Measurements from ENCODE around the gene PHKB. TPM values are rescaled to one million over a fixed set of nuclear protein-coding genes. Genes with fewer than 3 reads are reported as not detected.
A peak's percentile ranks its signal among the peaks of the same experiment; 100 is the strongest.

PHKB gene
- total RNA-seq, 1 experiment from 2014 or later = 87.4 TPM

DNA sequence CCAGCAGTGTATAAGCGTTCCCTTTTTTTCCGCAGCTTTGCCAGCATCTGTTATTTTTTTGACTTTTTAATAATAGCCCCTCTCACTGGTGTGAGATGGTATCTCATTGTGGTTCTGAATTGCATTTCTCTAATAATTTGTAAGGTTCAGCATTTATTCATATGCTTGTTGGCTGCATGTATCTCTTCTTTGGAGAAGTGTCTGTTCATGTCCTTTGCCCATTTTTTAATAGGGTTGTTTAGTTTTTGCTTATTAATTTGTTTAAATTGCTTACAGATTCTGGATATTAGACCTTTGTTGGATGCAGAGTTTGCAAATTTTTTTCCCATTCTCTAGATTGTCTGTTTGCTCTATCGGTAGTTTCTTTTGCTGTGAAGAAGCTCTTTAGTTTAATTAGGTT, 26.9 kb downstream of the PHKB start:
- Histone ChIP-seq H3K9me3 (ENCODE audit: low read length) (peaks cover 16% of the 10 kb centered on the region), H2AFZ (ENCODE audit: low read length) (no peak overlapping the region), H3K79me2 (ENCODE audit: low read length) (peaks cover 80% of the 10 kb centered on the region), H3K27ac (ENCODE audit: low read length) (no peak overlapping the region), H3K27me3 (ENCODE audit: low read length) (no peaks in the 10 kb centered on the region), H3K9me2 (replicated peaks; ENCODE audit: insufficient read depth, low read length) (no peaks in the 10 kb centered on the region), H3K9ac (ENCODE audit: low read length) (no peak overlapping the region), H3K36me3 (ENCODE audit: insufficient read depth, low read length) (peaks cover 19% of the 10 kb centered on the region; the same call in 1 of the 2 replicates), H4K20me1 (ENCODE audit: insufficient read depth, low read depth, low read length) (no peaks in the 10 kb centered on the region), H3K4me1 (ENCODE audit: low read length) (peaks cover 46% of the 10 kb centered on the region), H3K4me3 (ENCODE audit: low read length) (no peak overlapping the region), H3K4me2 (ENCODE audit: low read depth, low read length, poor library complexity, severe bottlenecking) (no peak overlapping the region)
- no peak for DNase-seq

GRCh38 chr16:47490471-47490870, 29.3 kb downstream of the PHKB start:
- Histone ChIP-seq H3K4me1 (ENCODE audit: low read length) (peaks cover 50% of the 10 kb centered on the region), H3K79me2 (ENCODE audit: low read length) (peaks cover 70% of the 10 kb centered on the region), H3K27ac (ENCODE audit: low read length) (peak overlapping the region; percentile 99), H3K9me3 (ENCODE audit: low read length) (peaks cover 16% of the 10 kb centered on the region), H3K4me3 (ENCODE audit: low read length) (no peak overlapping the region), H3K9me2 (replicated peaks; ENCODE audit: insufficient read depth, low read length) (no peaks in the 10 kb centered on the region), H3K9ac (ENCODE audit: low read length) (no peak overlapping the region), H3K27me3 (ENCODE audit: low read length) (no peaks in the 10 kb centered on the region), H2AFZ (ENCODE audit: low read length) (no peak overlapping the region), H3K4me2 (ENCODE audit: low read depth, low read length, poor library complexity, severe bottlenecking) (no peak overlapping the region), H3K36me3 (ENCODE audit: insufficient read depth, low read length) (peaks cover 19% of the 10 kb centered on the region; the same call in 1 of the 2 replicates), H4K20me1 (ENCODE audit: insufficient read depth, low read depth, low read length) (no peaks in the 10 kb centered on the region)
- no peak for DNase-seq

DNA sequence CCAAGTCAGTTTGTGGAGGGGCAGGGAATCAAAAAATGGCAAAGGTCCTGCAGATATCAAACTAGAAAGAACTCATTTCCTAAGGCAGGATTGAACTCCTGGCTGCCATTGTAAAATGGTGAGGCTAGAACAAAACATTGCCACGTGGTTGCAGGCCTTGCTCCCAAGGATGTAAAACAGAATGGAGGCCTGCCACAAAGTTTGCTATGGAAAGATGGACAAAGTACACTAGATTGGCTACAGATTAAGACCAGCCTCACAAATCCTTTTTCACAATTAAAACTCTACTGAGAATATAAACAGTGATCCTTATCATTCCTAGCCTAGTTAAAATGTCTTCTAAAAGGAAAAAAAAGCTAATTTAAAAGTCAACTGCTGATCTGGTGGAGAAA, 30.9 kb downstream of the PHKB start:
- H3K79me2 ChIP-seq (ENCODE audit: low read length) = peaks cover 69% of the 10 kb centered on the region
- no peaks in the 10 kb centered on the region for H3K9me2 ChIP-seq (replicated peaks; ENCODE audit: insufficient read depth, low read length)
- no peaks in the 10 kb centered on the region for H3K27me3 ChIP-seq (ENCODE audit: low read length)
- H3K9me3 ChIP-seq (ENCODE audit: low read length) = peaks cover 16% of the 10 kb centered on the region
- H3K4me3 ChIP-seq (ENCODE audit: low read length) = peak overlapping the region; percentile 65
- no peaks in the 10 kb centered on the region for H4K20me1 ChIP-seq (ENCODE audit: insufficient read depth, low read depth, low read length)
- H3K27ac ChIP-seq (ENCODE audit: low read length) = peak overlapping the region; percentile 99
- no peak overlapping the region for H2AFZ ChIP-seq (ENCODE audit: low read length)
- H3K4me1 ChIP-seq (ENCODE audit: low read length) = peaks cover 50% of the 10 kb centered on the region
- DNase-seq = no peak
- peaks cover 19% of the 10 kb centered on the region; the same call in 1 of the 2 replicates for H3K36me3 ChIP-seq (ENCODE audit: insufficient read depth, low read length)
- peak overlapping the region; percentile 83 for H3K4me2 ChIP-seq (ENCODE audit: low read depth, low read length, poor library complexity, severe bottlenecking)
- H3K9ac ChIP-seq (ENCODE audit: low read length) = peak overlapping the region; percentile 75

GRCh38 chr16:47492428-47493377, 31.6 kb downstream of the PHKB start:
- Histone ChIP-seq H4K20me1 (ENCODE audit: insufficient read depth, low read depth, low read length) (no peaks in the 10 kb centered on the region), H3K9me3 (ENCODE audit: low read length) (peaks cover 15% of the 10 kb centered on the region), H3K9me2 (replicated peaks; ENCODE audit: insufficient read depth, low read length) (no peaks in the 10 kb centered on the region), H3K79me2 (ENCODE audit: low read length) (peaks cover 65% of the 10 kb centered on the region), H2AFZ (ENCODE audit: low read length) (no peak overlapping the region), H3K4me2 (ENCODE audit: low read depth, low read length, poor library complexity, severe bottlenecking) (peak overlapping the region; percentile 83), H3K9ac (ENCODE audit: low read length) (peak overlapping the region; percentile 75), H3K4me3 (ENCODE audit: low read length) (peak overlapping the region; percentile 65), H3K4me1 (ENCODE audit: low read length) (peaks cover 50% of the 10 kb centered on the region), H3K27ac (ENCODE audit: low read length) (peak overlapping the region; percentile 99), H3K27me3 (ENCODE audit: low read length) (no peaks in the 10 kb centered on the region), H3K36me3 (ENCODE audit: insufficient read depth, low read length) (peaks cover 18% of the 10 kb centered on the region; the same call in 1 of the 2 replicates)
- DNase-seq = peak; percentile 94

DNA sequence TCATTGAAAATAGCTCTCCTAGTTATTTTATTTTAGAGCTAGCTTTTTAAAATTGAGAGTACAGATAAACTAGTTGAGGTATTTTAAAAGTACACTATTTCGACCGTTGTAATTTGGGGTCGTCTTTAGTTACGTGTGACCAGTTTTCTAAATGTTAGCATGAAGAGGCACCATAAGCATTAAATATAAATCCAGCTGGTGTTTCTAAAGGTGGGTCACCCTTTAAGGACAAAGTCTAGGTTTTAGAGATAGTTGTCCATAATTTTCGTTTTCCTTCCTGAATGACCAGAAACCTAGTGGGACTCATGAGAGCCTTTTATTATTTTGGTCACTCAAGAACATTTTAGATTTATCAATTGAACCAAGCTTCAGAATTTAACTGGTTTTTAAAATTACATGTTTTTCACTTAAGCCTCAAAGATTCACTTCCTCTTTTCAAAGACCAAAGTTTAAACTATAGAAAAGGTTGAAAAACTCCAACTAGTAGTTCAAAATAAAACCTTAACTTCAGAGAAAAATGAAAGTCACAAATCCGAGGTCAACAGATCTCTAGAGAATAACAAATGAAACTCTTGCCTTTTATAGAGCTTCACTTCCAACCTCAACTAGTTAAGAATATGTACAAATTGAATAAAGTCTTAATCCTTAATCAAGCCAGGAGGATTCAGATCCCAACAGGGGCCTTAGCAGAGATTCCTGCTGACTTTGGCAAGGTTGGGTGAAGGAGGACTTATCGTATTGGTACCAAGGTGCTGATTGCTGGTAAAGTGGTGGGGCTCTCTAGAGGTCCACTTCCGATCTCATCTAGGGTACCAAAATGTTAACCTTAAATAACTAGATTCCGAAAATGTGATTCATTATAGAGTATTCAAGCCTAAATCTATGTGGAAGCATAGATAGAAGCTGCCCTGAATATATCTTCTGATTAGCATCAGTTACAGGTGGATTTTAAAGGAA, 32.5 kb downstream of the PHKB start:
- Histone ChIP-seq H3K9me2 (replicated peaks; ENCODE audit: insufficient read depth, low read length) (no peaks in the 10 kb centered on the region), H3K27me3 (ENCODE audit: low read length) (no peaks in the 10 kb centered on the region), H3K4me1 (ENCODE audit: low read length) (peaks cover 50% of the 10 kb centered on the region), H3K4me2 (ENCODE audit: low read depth, low read length, poor library complexity, severe bottlenecking) (peak overlapping the region; percentile 83), H3K9me3 (ENCODE audit: low read length) (peaks cover 13% of the 10 kb centered on the region), H3K9ac (ENCODE audit: low read length) (peak overlapping the region; percentile 75), H4K20me1 (ENCODE audit: insufficient read depth, low read depth, low read length) (no peaks in the 10 kb centered on the region), H3K79me2 (ENCODE audit: low read length) (peaks cover 59% of the 10 kb centered on the region), H2AFZ (ENCODE audit: low read length) (0 out of 2 replicates have a peak overlapping the region, but pooled peaks have one; percentile 4), H3K36me3 (ENCODE audit: insufficient read depth, low read length) (peaks cover 14% of the 10 kb centered on the region; the same call in 1 of the 2 replicates), H3K4me3 (ENCODE audit: low read length) (peak overlapping the region; percentile 65), H3K27ac (ENCODE audit: low read length) (peak overlapping the region; percentile 99)
- DNase-seq = peak; percentile 82

DNA sequence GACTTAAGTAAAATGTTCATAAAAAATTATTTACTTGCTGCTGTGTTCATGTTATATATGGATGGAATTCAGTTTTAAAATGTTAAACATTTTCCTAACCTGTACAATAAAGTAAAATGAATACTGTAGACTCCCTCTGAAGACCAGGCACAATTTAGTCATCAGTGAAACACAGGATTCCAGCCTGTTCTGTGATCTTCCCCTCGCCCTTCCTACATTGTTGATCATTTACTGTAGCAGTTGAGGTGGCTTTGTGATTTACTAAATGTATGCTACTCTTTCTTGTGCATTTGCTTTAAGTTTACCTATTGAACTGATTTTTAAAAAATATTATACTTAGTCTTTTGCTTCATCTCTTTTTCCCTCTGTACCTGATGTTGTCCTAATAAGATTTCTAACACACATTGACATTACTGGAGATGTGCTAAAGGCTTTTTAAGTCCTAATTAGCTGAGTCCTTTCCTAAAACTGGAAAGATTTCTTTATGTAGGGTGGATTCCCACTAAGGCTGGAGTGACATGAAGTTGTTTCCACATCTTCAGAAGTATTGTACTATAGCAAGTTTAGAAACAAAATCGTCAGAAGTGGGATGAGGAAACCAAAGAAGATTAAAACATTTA, 38.1 kb downstream of the PHKB start:
- Histone ChIP-seq H3K4me1 (ENCODE audit: low read length) (peaks cover 16% of the 10 kb centered on the region), H3K4me2 (ENCODE audit: low read depth, low read length, poor library complexity, severe bottlenecking) (no peak overlapping the region), H3K9me3 (ENCODE audit: low read length) (no peaks in the 10 kb centered on the region), H3K9me2 (replicated peaks; ENCODE audit: insufficient read depth, low read length) (no peaks in the 10 kb centered on the region), H3K79me2 (ENCODE audit: low read length) (peaks cover 24% of the 10 kb centered on the region), H3K4me3 (ENCODE audit: low read length) (no peak overlapping the region), H4K20me1 (ENCODE audit: insufficient read depth, low read depth, low read length) (no peaks in the 10 kb centered on the region), H3K36me3 (ENCODE audit: insufficient read depth, low read length) (peaks cover 11% of the 10 kb centered on the region), H2AFZ (ENCODE audit: low read length) (no peak overlapping the region), H3K27me3 (ENCODE audit: low read length) (no peaks in the 10 kb centered on the region), H3K9ac (ENCODE audit: low read length) (no peak overlapping the region), H3K27ac (ENCODE audit: low read length) (no peak overlapping the region)
- DNase-seq = no peak

DNA sequence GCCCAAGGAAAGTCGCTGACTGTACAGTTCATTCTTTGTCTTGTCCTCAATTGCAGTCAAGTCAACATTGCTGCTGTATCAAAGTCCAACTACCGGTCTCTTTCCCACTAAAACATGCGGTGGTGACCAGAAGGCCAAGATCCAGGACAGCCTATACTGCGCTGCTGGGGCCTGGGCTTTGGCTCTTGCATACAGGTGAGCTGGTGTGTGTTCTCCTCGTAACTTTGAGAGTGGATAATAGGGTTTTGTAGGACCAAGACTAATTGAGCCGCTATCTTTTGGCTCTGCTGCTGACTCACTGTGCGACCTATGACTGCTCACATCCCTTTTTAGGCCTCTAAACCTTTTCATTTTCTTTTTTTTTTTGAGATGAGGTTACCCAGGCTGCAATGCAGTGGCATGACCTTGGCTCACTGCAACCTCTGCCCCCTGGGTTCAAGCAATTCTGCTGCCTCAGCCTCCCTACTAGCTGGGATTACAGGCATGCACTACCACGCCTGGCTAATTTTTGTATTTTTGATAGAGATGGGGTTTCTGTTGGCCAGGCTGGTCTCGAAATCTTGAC, 38.7 kb downstream of the PHKB start:
- H2AFZ ChIP-seq (ENCODE audit: low read length) = no peak overlapping the region
- peaks cover 11% of the 10 kb centered on the region for H3K36me3 ChIP-seq (ENCODE audit: insufficient read depth, low read length)
- no peaks in the 10 kb centered on the region for H3K27me3 ChIP-seq (ENCODE audit: low read length)
- no peak overlapping the region for H3K9ac ChIP-seq (ENCODE audit: low read length)
- H3K4me3 ChIP-seq (ENCODE audit: low read length) = no peak overlapping the region
- no peak overlapping the region for H3K4me2 ChIP-seq (ENCODE audit: low read depth, low read length, poor library complexity, severe bottlenecking)
- no peak for DNase-seq
- H3K9me3 ChIP-seq (ENCODE audit: low read length) = no peaks in the 10 kb centered on the region
- H4K20me1 ChIP-seq (ENCODE audit: insufficient read depth, low read depth, low read length) = no peaks in the 10 kb centered on the region
- H3K79me2 ChIP-seq (ENCODE audit: low read length) = peaks cover 20% of the 10 kb centered on the region
- H3K9me2 ChIP-seq (replicated peaks; ENCODE audit: insufficient read depth, low read length) = no peaks in the 10 kb centered on the region
- no peak overlapping the region for H3K27ac ChIP-seq (ENCODE audit: low read length)
- peaks cover 10% of the 10 kb centered on the region for H3K4me1 ChIP-seq (ENCODE audit: low read length)

Data from Karpas-422 (cell line).